Tibial nerve (tissue), 4 donors: ENCODE data around the gene PHACTR1.

Experiments used
- EP300 ChIP-seq, 2 donors: sonication (generic); formaldehyde crosslinking; IDR thresholded peaks; one replicate each; pipeline ENCODE4 v1.6.1; 2017; ENCODE audit warnings: antibody characterized with exemption in 2 of 2, mild to moderate bottlenecking in 1 of 2
- POLR2A ChIP-seq, 2 donors: fragments of 450-650 bp; IDR thresholded peaks; one replicate each; pipeline ENCODE4 v1.6.1; 2017; ENCODE audit warnings: antibody characterized with exemption in 2 of 2, mild to moderate bottlenecking in 2 of 2, moderate library complexity in 2 of 2
- TF ChIP-seq, protein P1 (sequence below), 5 experiments: fragments of 200-600 bp in 3 of 5; fragments of 450-650 bp in 2 of 5; sonication (generic) in 3 of 5; IDR thresholded peaks; one replicate each; pipeline ENCODE4 v1.5.1; 2016 to 2019; ENCODE audit warnings: antibody characterized with exemption in 5 of 5, mild to moderate bottlenecking in 3 of 5, moderate library complexity in 2 of 5

DNA sequence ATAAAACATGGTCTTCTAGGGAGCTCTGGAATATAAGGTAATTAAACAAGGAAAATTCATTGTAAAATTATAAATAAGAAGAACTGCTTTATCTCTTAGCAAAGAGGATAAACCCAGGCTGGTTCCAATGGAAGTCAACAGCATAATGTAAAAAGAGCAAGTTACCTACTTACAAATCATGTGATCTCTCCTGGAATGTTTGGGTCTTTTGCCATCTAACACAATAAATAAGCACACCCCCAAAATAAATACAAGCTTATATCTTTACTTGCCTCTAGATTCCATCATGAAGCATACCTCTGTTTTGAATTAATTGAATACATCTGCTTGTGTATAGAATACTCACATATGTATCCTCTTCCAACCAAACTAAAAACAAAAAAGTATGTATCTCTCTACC lies 2.5 kb upstream of the PHACTR1 start:
- TF ChIP-seq POLR2A (IDR thresholded peaks at IDR 0.05) = no peak
- TF ChIP-seq, protein P1, sequence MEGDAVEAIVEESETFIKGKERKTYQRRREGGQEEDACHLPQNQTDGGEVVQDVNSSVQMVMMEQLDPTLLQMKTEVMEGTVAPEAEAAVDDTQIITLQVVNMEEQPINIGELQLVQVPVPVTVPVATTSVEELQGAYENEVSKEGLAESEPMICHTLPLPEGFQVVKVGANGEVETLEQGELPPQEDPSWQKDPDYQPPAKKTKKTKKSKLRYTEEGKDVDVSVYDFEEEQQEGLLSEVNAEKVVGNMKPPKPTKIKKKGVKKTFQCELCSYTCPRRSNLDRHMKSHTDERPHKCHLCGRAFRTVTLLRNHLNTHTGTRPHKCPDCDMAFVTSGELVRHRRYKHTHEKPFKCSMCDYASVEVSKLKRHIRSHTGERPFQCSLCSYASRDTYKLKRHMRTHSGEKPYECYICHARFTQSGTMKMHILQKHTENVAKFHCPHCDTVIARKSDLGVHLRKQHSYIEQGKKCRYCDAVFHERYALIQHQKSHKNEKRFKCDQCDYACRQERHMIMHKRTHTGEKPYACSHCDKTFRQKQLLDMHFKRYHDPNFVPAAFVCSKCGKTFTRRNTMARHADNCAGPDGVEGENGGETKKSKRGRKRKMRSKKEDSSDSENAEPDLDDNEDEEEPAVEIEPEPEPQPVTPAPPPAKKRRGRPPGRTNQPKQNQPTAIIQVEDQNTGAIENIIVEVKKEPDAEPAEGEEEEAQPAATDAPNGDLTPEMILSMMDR (IDR thresholded peaks at IDR 0.05) = no peak
- no peak for TF ChIP-seq EP300 (IDR thresholded peaks at IDR 0.05)
